ENCODE measurements around the gene RAB3D.

DNA sequence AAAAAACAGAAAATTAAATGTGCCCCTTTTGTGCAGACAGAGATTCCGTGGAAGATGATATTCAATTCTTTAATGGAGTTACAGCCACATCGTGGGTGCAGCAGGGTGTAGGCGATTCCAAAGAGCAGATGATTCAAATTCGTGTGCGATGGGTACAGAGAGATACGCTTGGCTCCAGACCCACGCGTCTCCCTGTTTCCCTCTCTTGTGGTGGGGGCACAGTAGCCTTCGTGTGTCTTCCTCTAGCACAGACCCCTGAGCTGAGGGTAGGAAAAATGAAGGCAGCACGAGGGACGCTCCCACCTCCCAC is 38.7 kb downstream of the RAB3D start:
- no peak for TF ChIP-seq CTCF (IDR thresholded peaks at IDR 0.05)
- no peak for TF ChIP-seq POLR2A (IDR thresholded peaks at IDR 0.05)
